K562 (cell line): ENCODE data around the gene ASGR1. TPM values are rescaled to one million over a fixed set of nuclear protein-coding genes. Genes with fewer than 3 reads are reported as not detected.
A peak's percentile ranks its signal among the peaks of the same experiment; 100 is the strongest.

Experiments
- CREB1 ChIP-seq, 2 experiments: sonication (generic) in 1 of 2; formaldehyde crosslinking in 1 of 2; IDR thresholded peaks; 2 replicates each; pipeline versions ENCODE4 v1.6.1 to v1.8.0; 2012 to 2022; ENCODE audit warnings: inconsistent platforms in 1 of 2, mild to moderate bottlenecking in 1 of 2, missing genetic modification reagents in 1 of 2, moderate library complexity in 1 of 2
- FOXK1 ChIP-seq: sonication (generic); formaldehyde crosslinking; IDR thresholded peaks from 2 replicates; pipeline ENCODE4 v1.8.0; 2022; ENCODE audit warnings: missing genetic modification reagents, mild to moderate bottlenecking, borderline replicate concordance
- GTF2E2 ChIP-seq: fragments of 200-800 bp; sonication (Bioruptor generic); IDR thresholded peaks from 2 replicates; pipeline ENCODE4 v1.6.1; 2016; ENCODE audit warnings: missing genetic modification characterization, missing compliant biosample characterization
- MAFG ChIP-seq: fragments of 450-650 bp; conservative IDR thresholded peaks from 2 replicates; pipeline ENCODE4 v1.6.1; 2016; ENCODE audit warnings: missing genetic modification characterization, missing compliant biosample characterization
- NFE2L1 ChIP-seq: fragments of 450-650 bp; IDR thresholded peaks from 2 replicates; pipeline ENCODE4 v1.6.1; 2016; ENCODE audit warnings: missing genetic modification characterization, low read depth, mild to moderate bottlenecking, missing compliant biosample characterization, moderate library complexity, borderline replicate concordance
- NRF1 ChIP-seq, 2 experiments: fragments of 450-650 bp; IDR thresholded peaks in 1 of 2; conservative IDR thresholded peaks in 1 of 2; 2 replicates each; pipeline ENCODE4 v1.6.1; 2014; ENCODE audit warnings: mild to moderate bottlenecking in 2 of 2
- PCBP2 ChIP-seq: fragments of 200-400 bp; formaldehyde crosslinking; IDR thresholded peaks from 2 replicates; pipeline ENCODE4 v1.6.1; 2018; ENCODE audit warnings: low read length, low read depth, mild to moderate bottlenecking, moderate library complexity; ENCODE audit not compliant: poor library complexity, severe bottlenecking
- PHF21A ChIP-seq: fragments of 450-650 bp; IDR thresholded peaks from 2 replicates; pipeline ENCODE4 v1.6.1; 2017; ENCODE audit warnings: low read depth, borderline replicate concordance
- POLR2B ChIP-seq: fragments of 450-650 bp; IDR thresholded peaks from 2 replicates; pipeline ENCODE4 v1.6.1; 2018; ENCODE audit warnings: low read depth; ENCODE audit not compliant: partially characterized antibody
- PTTG1 ChIP-seq: fragments of 450-650 bp; IDR thresholded peaks from 2 replicates; pipeline ENCODE4 v1.6.1; 2016; ENCODE audit warnings: low read depth, mild to moderate bottlenecking, missing genetic modification characterization, missing compliant biosample characterization
- SIRT6 ChIP-seq: IDR thresholded peaks from one replicate; pipeline ENCODE4 v1.6.1; 2012; ENCODE audit warnings: low read depth, mild to moderate bottlenecking, control low read depth, inconsistent platforms, low read length, moderate library complexity
- SREBF1 ChIP-seq: fragments of 150-350 bp; IDR thresholded peaks from 2 replicates; pipeline ENCODE4 v1.6.1; 2014; ENCODE audit warnings: antibody characterized with exemption, low read depth, low read length, borderline replicate concordance
- SRF ChIP-seq, 2 experiments: fragments of 250-450, 450-650 bp in 1 of 2; sonication (Bioruptor Pico) in 1 of 2; sonication (generic) in 1 of 2; formaldehyde crosslinking; IDR thresholded peaks; 2 replicates each; pipeline versions ENCODE4 v1.5.0 to v1.5.1; 2020 to 2022; ENCODE audit warnings: mild to moderate bottlenecking in 1 of 2, missing genetic modification reagents in 1 of 2
- SRSF1 ChIP-seq: fragments of 200-400 bp; formaldehyde crosslinking; IDR thresholded peaks from 2 replicates; pipeline ENCODE4 v1.6.1; 2017; ENCODE audit warnings: mild to moderate bottlenecking, low read depth, low read length, moderate library complexity
- TAL1 ChIP-seq: fragments of 450-650 bp; IDR thresholded peaks from 2 replicates; pipeline ENCODE4 v1.6.1; 2016; ENCODE audit warnings: mild to moderate bottlenecking
- ZBTB17 ChIP-seq: fragments of 450-650 bp; formaldehyde crosslinking; IDR thresholded peaks from 2 replicates; pipeline ENCODE4 v1.4.0; 2020; ENCODE audit warnings: mild to moderate bottlenecking
- ZNF282 ChIP-seq: sonication (generic); formaldehyde crosslinking; IDR thresholded peaks from 2 replicates; pipeline ENCODE4 v1.8.1; 2023; ENCODE audit warnings: missing genetic modification reagents
- ZZZ3 ChIP-seq: fragments of 450-650 bp; IDR thresholded peaks from 2 replicates; pipeline ENCODE4 v1.6.1; 2016; ENCODE audit warnings: antibody characterized with exemption, mild to moderate bottlenecking, moderate library complexity
- polyA plus RNA-seq, 8 experiments: library from polyadenylated mRNA; depleted of rRNA in 4 of 8; stranded (reverse) in 5 of 8; unstranded in 3 of 8; fragments of >200 nt; fragmentation: Nextera tagmentation in 2 of 8; fragmentation: Illumina TruSeq in 1 of 8; extraction: Ambion mirVana in 2 of 8; extraction: Trizol in 1 of 8; gene quantifications; 2 replicates each; pipeline versions ENCODE4 v1.2.1 to v1.2.3, GENCODE V29; 2011 to 2014; ENCODE audit warnings: inconsistent platforms in 1 of 8, missing spikeins in 1 of 8
- total RNA-seq, 7 experiments: library from RNA; depleted of rRNA in 6 of 7; stranded (reverse); fragments of >200 nt in 6 of 7; fragmentation: Illumina TruSeq in 2 of 7; extraction: Trizol in 2 of 7; gene quantifications; 2 replicates each; pipeline versions ENCODE4 v1.2.1 to v1.2.3, GENCODE V29; 2011 to 2021; ENCODE audit warnings: low replicate concordance in 1 of 7
- TF ChIP-seq, protein P1 (sequence below): fragments of 250-450 bp; sonication (Bioruptor Pico); IDR thresholded peaks from 2 replicates; pipeline ENCODE4 v1.4.0; 2020; ENCODE audit warnings: mild to moderate bottlenecking, moderate library complexity
- TF ChIP-seq, protein P2 (sequence below): sonication (generic); formaldehyde crosslinking; IDR thresholded peaks from 2 replicates; pipeline ENCODE4 v1.8.0; 2023; ENCODE audit warnings: mild to moderate bottlenecking, missing genetic modification reagents
- TF ChIP-seq, protein P3 (sequence below): fragments of 450-650 bp; IDR thresholded peaks from 2 replicates; pipeline ENCODE4 v1.6.1; 2016; ENCODE audit warnings: antibody characterized with exemption

ASGR1 gene
- total and polyA plus RNA-seq, 9 of the 15 experiments (the other 6 are each of a cell fraction or from before 2014, with no cell fraction given) = 0.11 to 1.0 (median 0.64) TPM; not detected in 2

DNA sequence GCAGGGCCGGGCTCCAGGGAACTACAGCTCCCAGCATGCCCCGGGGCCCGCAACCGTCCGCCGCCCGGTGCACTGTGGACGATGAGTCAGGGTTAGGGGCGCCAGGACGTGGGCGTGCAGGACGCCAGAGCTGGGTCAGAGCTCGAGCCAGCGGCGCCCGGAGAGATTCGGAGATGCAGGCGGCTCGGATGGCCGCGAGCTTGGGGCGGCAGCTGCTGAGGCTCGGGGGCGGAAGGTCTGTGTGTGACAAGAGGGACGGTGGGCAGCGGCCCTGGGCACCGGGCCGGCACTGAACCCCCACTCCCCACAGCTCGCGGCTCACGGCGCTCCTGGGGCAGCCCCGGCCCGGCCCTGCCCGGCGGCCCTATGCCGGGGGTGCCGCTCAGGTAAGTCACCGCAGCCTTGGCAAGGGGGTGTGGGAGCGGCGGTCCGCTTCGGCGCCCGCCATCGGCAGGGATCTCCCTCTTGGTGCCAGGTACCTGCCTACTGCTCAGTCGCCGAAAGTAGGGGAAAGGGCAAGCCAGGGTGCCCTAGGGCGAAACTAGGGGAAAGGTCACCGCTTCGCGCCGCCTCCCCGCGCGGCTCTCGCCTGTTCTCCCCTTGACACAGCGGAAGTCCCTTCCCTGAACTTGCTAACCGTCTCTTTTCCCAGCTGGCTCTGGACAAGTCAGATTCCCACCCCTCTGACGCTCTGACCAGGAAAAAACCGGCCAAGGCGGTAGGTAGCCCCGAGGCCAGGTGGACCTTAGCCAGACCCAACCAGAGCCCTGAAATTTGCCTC, 40.8 kb upstream of the ASGR1 start, which contains the start of the genes ACADVL and DLG4 (continued):
- TF ChIP-seq, protein P1, sequence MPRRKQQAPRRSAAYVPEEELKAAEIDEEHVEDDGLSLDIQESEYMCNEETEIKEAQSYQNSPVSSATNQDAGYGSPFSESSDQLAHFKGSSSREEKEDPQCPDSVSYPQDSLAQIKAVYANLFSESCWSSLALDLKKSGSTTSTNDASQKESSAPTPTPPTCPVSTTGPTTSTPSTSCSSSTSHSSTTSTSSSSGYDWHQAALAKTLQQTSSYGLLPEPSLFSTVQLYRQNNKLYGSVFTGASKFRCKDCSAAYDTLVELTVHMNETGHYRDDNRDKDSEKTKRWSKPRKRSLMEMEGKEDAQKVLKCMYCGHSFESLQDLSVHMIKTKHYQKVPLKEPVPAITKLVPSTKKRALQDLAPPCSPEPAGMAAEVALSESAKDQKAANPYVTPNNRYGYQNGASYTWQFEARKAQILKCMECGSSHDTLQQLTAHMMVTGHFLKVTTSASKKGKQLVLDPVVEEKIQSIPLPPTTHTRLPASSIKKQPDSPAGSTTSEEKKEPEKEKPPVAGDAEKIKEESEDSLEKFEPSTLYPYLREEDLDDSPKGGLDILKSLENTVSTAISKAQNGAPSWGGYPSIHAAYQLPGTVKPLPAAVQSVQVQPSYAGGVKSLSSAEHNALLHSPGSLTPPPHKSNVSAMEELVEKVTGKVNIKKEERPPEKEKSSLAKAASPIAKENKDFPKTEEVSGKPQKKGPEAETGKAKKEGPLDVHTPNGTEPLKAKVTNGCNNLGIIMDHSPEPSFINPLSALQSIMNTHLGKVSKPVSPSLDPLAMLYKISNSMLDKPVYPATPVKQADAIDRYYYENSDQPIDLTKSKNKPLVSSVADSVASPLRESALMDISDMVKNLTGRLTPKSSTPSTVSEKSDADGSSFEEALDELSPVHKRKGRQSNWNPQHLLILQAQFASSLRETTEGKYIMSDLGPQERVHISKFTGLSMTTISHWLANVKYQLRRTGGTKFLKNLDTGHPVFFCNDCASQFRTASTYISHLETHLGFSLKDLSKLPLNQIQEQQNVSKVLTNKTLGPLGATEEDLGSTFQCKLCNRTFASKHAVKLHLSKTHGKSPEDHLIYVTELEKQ (CRISPR knock-in tag) = no peak
- TF ChIP-seq ZZZ3 (no peak), SRF (CRISPR knock-in tag; IDR thresholded peaks at IDR 0.05) (0 out of 4 replicates have a peak, but pooled peaks of 1 of the 2 experiments have one; percentile 49), TAL1 (no peak), MAFG (tag) (no peak; the same call in 1 of the 2 replicates), NFE2L1 (tag) (no peak), SIRT6 (no peak), SREBF1 (no peak), PHF21A (no peak), NRF1 (conservative IDR thresholded peaks at IDR 0.05 in 1 of 2, IDR thresholded peaks at IDR 0.05 in 1 of 2) (peak; percentile 7 to 8; a peak in 1 of 4 replicates), ZNF282 (CRISPR knock-in tag) (no peak), PCBP2 (no peak), ZBTB17 (CRISPR knock-in tag) (no peak), POLR2B (no peak), GTF2E2 (tag) (no peak), SRSF1 (no peak), FOXK1 (no peak), CREB1 (IDR thresholded peaks at IDR 0.05) (0 out of 2 replicates have a peak, but pooled peaks have one; percentile 33), CREB1 (CRISPR knock-in tag; IDR thresholded peaks at IDR 0.05) (peak; percentile 47; the same call in 1 of the 2 replicates), PTTG1 (tag) (no peak)
- TF ChIP-seq, protein P2, sequence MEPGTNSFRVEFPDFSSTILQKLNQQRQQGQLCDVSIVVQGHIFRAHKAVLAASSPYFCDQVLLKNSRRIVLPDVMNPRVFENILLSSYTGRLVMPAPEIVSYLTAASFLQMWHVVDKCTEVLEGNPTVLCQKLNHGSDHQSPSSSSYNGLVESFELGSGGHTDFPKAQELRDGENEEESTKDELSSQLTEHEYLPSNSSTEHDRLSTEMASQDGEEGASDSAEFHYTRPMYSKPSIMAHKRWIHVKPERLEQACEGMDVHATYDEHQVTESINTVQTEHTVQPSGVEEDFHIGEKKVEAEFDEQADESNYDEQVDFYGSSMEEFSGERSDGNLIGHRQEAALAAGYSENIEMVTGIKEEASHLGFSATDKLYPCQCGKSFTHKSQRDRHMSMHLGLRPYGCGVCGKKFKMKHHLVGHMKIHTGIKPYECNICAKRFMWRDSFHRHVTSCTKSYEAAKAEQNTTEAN (CRISPR knock-in tag) = no peak
- TF ChIP-seq, protein P3, sequence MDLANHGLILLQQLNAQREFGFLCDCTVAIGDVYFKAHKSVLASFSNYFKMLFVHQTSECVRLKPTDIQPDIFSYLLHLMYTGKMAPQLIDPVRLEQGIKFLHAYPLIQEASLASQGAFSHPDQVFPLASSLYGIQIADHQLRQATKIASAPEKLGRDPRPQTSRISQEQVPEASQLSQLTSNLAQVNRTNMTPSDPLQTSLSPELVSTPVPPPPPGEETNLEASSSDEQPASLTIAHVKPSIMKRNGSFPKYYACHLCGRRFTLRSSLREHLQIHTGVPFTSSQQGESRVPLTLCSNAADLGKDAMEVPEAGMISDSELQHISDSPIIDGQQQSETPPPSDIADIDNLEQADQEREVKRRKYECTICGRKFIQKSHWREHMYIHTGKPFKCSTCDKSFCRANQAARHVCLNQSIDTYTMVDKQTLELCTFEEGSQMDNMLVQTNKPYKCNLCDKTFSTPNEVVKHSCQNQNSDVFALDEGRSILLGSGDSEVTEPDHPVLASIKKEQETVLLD = no peak
